Chondrocyte (in vitro differentiated cells): ENCODE measurements around the gene LDLRAD4. TPM values are rescaled to one million over a fixed set of nuclear protein-coding genes. Genes with fewer than 3 reads are reported as not detected.

ENCODE experiments used
- DNase-seq: peaks from one replicate; pipeline ENCODE4 v3.0.0; 2021; ENCODE audit warnings: mixed read lengths, low spot score
- H3K27ac Mint-ChIP-seq: one replicate; pipeline ENCODE4 v1.8.0; 2021; ENCODE audit warnings: mild to moderate bottlenecking, moderate library complexity, mixed read lengths; ENCODE audit not compliant: unreplicated experiment
- H3K27me3 Mint-ChIP-seq: 2 replicates; pipeline ENCODE4 v1.8.0; 2021; ENCODE audit warnings: low read depth, mixed read lengths
- H3K36me3 Mint-ChIP-seq: 2 replicates; pipeline ENCODE4 v1.8.0; 2021; ENCODE audit warnings: low read depth, mixed read lengths
- H3K4me1 Mint-ChIP-seq: 2 replicates; pipeline ENCODE4 v1.8.0; 2021; ENCODE audit warnings: low read depth, mild to moderate bottlenecking, mixed read lengths
- H3K4me3 Mint-ChIP-seq: one replicate; pipeline ENCODE4 v1.8.0; 2021; ENCODE audit warnings: mild to moderate bottlenecking, moderate library complexity, mixed read lengths; ENCODE audit not compliant: unreplicated experiment
- H3K9me3 Mint-ChIP-seq: 2 replicates; pipeline ENCODE4 v1.8.0; 2021; ENCODE audit warnings: low read depth, mixed read lengths
- total RNA-seq: library from RNA; stranded (reverse); gene quantifications from 3 replicates; pipeline ENCODE4 v1.2.1, GENCODE V29; 2021
- TF ChIP-seq, protein P1 (sequence below): fragments of 200-600 bp; sonication (generic); IDR thresholded peaks from 2 replicates; pipeline ENCODE4 v1.5.0; 2021; ENCODE audit warnings: antibody characterized with exemption, mild to moderate bottlenecking, moderate library complexity

The LDLRAD4 gene
- total RNA-seq, 1 donor from 2014 or later: 80.5 TPM

DNA sequence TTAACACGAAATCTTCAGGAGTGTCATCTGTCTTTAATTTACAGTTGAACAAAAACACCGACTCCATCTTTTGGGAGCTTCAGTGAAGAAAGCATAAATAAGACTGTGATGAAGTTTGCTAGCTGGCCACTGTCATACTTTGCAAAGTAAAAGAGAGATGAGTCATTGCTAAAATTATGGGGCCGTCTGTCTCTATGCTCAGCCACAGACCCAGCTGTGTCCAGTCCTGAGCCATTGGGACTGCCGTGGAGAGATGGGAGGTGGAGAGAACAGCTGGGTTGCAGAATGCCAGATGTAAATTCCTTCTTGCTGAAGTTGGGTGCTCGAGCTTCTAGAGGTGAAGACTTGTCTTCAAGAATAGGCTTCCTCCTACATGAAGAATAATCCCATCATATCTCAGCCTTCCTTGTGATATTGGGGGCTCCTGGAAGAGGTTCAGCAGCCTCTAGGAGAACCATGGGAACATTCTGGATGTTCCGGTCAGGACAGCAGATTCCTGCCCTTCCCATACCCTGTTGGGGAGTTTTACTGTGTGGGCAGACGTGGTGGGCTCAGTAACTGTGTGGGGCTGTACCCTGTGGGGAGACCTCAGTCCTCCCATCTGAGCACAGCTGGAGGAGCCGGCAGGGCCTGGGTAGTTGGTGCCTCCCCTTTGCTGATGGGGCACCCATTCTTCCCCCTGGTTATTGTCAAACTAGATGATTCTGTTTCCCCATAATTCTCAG lies 71.1 kb downstream of the LDLRAD4 start:
- Mint-ChIP-seq H3K27me3 (no peaks in the 10 kb centered on the region), H3K27ac (peak overlapping the region; percentile 91), H3K9me3 (no peaks in the 10 kb centered on the region), H3K36me3 (peaks cover 4% of the 10 kb centered on the region), H3K4me1 (peaks cover 80% of the 10 kb centered on the region), H3K4me3 (no peak overlapping the region)
- no peak for DNase-seq
- TF ChIP-seq, protein P1, sequence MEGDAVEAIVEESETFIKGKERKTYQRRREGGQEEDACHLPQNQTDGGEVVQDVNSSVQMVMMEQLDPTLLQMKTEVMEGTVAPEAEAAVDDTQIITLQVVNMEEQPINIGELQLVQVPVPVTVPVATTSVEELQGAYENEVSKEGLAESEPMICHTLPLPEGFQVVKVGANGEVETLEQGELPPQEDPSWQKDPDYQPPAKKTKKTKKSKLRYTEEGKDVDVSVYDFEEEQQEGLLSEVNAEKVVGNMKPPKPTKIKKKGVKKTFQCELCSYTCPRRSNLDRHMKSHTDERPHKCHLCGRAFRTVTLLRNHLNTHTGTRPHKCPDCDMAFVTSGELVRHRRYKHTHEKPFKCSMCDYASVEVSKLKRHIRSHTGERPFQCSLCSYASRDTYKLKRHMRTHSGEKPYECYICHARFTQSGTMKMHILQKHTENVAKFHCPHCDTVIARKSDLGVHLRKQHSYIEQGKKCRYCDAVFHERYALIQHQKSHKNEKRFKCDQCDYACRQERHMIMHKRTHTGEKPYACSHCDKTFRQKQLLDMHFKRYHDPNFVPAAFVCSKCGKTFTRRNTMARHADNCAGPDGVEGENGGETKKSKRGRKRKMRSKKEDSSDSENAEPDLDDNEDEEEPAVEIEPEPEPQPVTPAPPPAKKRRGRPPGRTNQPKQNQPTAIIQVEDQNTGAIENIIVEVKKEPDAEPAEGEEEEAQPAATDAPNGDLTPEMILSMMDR: no peak

DNA sequence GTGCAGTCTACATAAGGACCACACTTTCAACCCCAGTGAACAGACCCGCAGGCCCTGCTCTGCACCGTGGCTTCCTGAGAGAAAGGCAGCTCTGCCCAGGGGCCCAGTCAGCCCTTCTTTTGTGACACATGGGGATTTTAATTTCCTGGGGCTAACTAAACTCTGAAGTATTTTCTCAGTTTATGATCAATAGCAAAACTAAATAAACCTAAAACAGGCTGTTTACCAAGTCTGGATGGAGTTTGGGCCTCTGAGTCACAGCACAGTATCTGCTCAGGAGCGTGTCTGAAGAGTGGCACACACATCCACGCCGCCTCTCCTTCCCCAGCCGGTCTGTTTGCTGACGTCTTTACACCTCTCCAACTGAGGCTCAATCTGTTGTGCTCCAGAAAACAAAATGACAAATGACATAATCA lies 72.3 kb downstream of the LDLRAD4 start:
- Mint-ChIP-seq H3K9me3 (no peaks in the 10 kb centered on the region), H3K4me3 (no peak overlapping the region), H3K27ac (no peak overlapping the region), H3K4me1 (peaks cover 74% of the 10 kb centered on the region), H3K27me3 (no peaks in the 10 kb centered on the region), H3K36me3 (peaks cover 4% of the 10 kb centered on the region)
- TF ChIP-seq, protein P1: no peak
- no peak for DNase-seq

DNA sequence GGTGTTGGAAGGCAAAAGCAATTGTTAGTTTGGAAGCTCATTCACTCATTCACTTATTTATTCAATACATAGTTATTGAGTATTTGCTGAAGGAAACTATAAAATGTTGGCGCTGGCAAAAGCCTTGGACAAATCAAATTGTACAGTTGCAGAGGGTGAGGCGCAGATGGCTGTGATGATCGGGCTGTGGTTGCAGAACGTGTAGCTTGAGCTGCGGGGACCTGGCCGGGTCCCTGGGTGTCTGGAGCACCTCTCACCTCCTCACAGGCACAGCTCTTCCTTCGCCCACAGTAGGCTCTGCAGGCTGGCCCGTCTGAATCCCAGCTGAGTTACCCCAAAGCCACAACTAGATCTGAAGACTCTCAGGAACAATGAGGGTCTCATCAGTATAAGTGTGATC lies 72.7 kb downstream of the LDLRAD4 start:
- peaks cover 70% of the 10 kb centered on the region for H3K4me1 Mint-ChIP-seq
- H3K36me3 Mint-ChIP-seq: peaks cover 4% of the 10 kb centered on the region
- H3K4me3 Mint-ChIP-seq: no peak overlapping the region
- TF ChIP-seq, protein P1: no peak
- DNase-seq: no peak
- H3K9me3 Mint-ChIP-seq: no peaks in the 10 kb centered on the region
- no peak overlapping the region for H3K27ac Mint-ChIP-seq
- no peaks in the 10 kb centered on the region for H3K27me3 Mint-ChIP-seq

DNA sequence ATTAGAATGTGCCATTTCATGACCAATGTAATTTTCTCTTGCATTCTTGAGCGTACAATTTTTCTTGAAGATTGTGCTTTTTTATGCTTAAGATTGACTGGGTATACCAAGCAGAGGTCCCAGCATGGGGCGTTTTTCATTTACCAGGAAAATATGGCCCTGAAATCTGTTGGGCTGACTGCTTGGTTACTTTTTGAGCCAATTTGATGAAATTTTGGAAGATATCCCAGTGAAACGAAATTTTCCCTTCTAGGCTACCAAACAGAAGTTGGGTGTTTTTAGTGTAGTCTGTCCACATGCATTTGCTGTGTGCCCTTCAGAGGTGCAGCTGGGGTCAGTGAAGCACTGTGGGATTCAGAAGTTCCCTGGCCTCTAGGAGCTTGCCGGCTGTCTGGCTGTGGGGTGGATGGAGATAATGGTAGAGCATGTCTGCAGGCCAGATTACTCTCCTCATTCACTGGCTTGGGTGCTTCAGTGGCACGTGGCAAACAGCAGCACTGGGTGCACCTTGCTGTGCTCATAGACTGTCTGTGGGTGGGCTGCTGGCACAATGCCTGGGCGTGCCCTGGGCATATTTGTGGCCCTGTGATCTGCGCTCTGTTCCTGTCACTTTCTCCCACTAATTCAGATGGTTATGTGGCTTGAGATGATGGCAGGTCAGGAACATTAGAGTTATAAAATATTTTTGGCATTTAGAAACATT lies 73.3 kb downstream of the LDLRAD4 start:
- Mint-ChIP-seq H3K36me3 (peaks cover 5% of the 10 kb centered on the region), H3K27ac (peak overlapping the region; percentile 87), H3K4me1 (peaks cover 64% of the 10 kb centered on the region), H3K4me3 (no peak overlapping the region), H3K9me3 (no peaks in the 10 kb centered on the region), H3K27me3 (no peaks in the 10 kb centered on the region)
- DNase-seq: no peak
- TF ChIP-seq, protein P1: no peak

DNA sequence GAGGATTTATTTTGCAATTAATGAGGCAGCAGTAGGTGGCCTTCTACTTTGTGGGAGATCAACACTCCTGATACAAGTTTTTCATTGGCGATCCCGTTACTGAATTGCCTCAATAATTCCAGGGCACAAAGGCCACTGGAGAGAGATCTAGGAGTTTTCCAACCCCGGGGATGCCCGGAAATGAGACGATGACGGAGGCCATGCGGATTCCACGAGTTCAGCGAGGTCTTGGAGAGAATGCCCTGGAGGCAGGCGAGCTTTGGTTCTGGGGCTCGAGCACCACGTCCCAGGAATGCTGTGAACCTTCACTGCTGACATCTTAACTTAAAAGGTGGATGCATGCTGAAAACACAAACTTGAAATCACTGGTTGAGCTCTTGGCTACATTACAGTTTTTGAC lies 74.2 kb downstream of the LDLRAD4 start:
- Mint-ChIP-seq H3K27me3 (no peaks in the 10 kb centered on the region), H3K4me3 (no peak overlapping the region), H3K36me3 (peaks cover 5% of the 10 kb centered on the region), H3K4me1 (peaks cover 56% of the 10 kb centered on the region), H3K27ac (peak overlapping the region; percentile 87), H3K9me3 (no peaks in the 10 kb centered on the region)
- TF ChIP-seq, protein P1: no peak
- no peak for DNase-seq
